Nephron progenitor cell (in vitro differentiated cells): Measurements from ENCODE around the gene GNG11.
A peak's percentile ranks its signal among the peaks of the same experiment; 100 is the strongest.

Experiments
- DNase-seq: peaks from one replicate; pipeline ENCODE4 v3.0.0; 2021
- H3K27ac Mint-ChIP-seq: 2 replicates; pipeline ENCODE4 v1.8.0; 2021; ENCODE audit warnings: mild to moderate bottlenecking, moderate library complexity, mixed read lengths
- H3K27me3 Mint-ChIP-seq: 2 replicates; pipeline ENCODE4 v1.8.0; 2021; ENCODE audit warnings: mild to moderate bottlenecking, low read depth, mixed read lengths; ENCODE audit not compliant: poor library complexity
- H3K36me3 Mint-ChIP-seq: 2 replicates; pipeline ENCODE4 v1.8.0; 2021; ENCODE audit warnings: low read depth, mixed read lengths
- H3K4me1 Mint-ChIP-seq: 2 replicates; pipeline ENCODE4 v1.8.0; 2021; ENCODE audit warnings: mixed read lengths
- H3K4me3 Mint-ChIP-seq: 2 replicates; pipeline ENCODE4 v1.8.0; 2021; ENCODE audit warnings: mild to moderate bottlenecking, moderate library complexity, mixed read lengths
- H3K9me3 Mint-ChIP-seq: 2 replicates; pipeline ENCODE4 v1.8.0; 2021; ENCODE audit warnings: mild to moderate bottlenecking, moderate library complexity, mixed read lengths
- CTCF ChIP-seq: fragments of 200-600 bp; sonication (generic); IDR thresholded peaks from 2 replicates; pipeline ENCODE4 v1.5.0; 2021; ENCODE audit warnings: antibody characterized with exemption

GNG11 gene

GRCh38 chr7:93923942-93924341 lies 2.4 kb downstream of the GNG11 start:
- no peak overlapping the region for H3K27ac Mint-ChIP-seq
- H3K36me3 Mint-ChIP-seq: peaks cover 20% of the 10 kb centered on the region
- peak overlapping the region; percentile 88 for H3K4me3 Mint-ChIP-seq
- H3K4me1 Mint-ChIP-seq: peaks cover 38% of the 10 kb centered on the region
- H3K27me3 Mint-ChIP-seq: peaks cover 21% of the 10 kb centered on the region
- no peak for DNase-seq
- no peak for TF ChIP-seq CTCF
- no peaks in the 10 kb centered on the region for H3K9me3 Mint-ChIP-seq

GRCh38 chr7:93926800-93927199 lies 5.3 kb downstream of the GNG11 start:
- Mint-ChIP-seq H3K36me3 (peaks cover 20% of the 10 kb centered on the region), H3K4me3 (no peak overlapping the region), H3K27me3 (peaks cover 27% of the 10 kb centered on the region), H3K9me3 (no peaks in the 10 kb centered on the region), H3K4me1 (peaks cover 22% of the 10 kb centered on the region), H3K27ac (no peak overlapping the region)
- DNase-seq: no peak
- no peak for TF ChIP-seq CTCF

GRCh38 chr7:93927585-93927984 lies 6.0 kb downstream of the GNG11 start:
- Mint-ChIP-seq H3K4me1 (peaks cover 17% of the 10 kb centered on the region), H3K36me3 (peaks cover 20% of the 10 kb centered on the region), H3K4me3 (no peak overlapping the region), H3K9me3 (no peaks in the 10 kb centered on the region), H3K27me3 (peaks cover 27% of the 10 kb centered on the region), H3K27ac (no peak overlapping the region)
- no peak for DNase-seq
- TF ChIP-seq CTCF: no peak

GRCh38 chr7:93931655-93932054 lies 10.1 kb downstream of the GNG11 start:
- Mint-ChIP-seq H3K27ac (no peak overlapping the region), H3K27me3 (peaks cover 17% of the 10 kb centered on the region), H3K9me3 (no peaks in the 10 kb centered on the region), H3K4me3 (no peak overlapping the region), H3K36me3 (peaks cover 9% of the 10 kb centered on the region), H3K4me1 (no peaks in the 10 kb centered on the region)
- TF ChIP-seq CTCF: no peak
- DNase-seq: no peak

GRCh38 chr7:93933156-93933555 lies 11.6 kb downstream of the GNG11 start:
- H3K27me3 Mint-ChIP-seq: peaks cover 15% of the 10 kb centered on the region
- H3K4me3 Mint-ChIP-seq: no peak overlapping the region
- no peaks in the 10 kb centered on the region for H3K36me3 Mint-ChIP-seq
- DNase-seq: no peak
- H3K4me1 Mint-ChIP-seq: no peaks in the 10 kb centered on the region
- no peak overlapping the region for H3K27ac Mint-ChIP-seq
- TF ChIP-seq CTCF: no peak
- H3K9me3 Mint-ChIP-seq: peaks cover 5% of the 10 kb centered on the region

- H3K27me3 Mint-ChIP-seq: peaks cover 12% of the 10 kb centered on the region
- H3K27ac Mint-ChIP-seq: no peak overlapping the region
- H3K36me3 Mint-ChIP-seq: no peaks in the 10 kb centered on the region
- H3K4me3 Mint-ChIP-seq: no peak overlapping the region
- no peak for TF ChIP-seq CTCF
- peaks cover 9% of the 10 kb centered on the region for H3K9me3 Mint-ChIP-seq
- DNase-seq: no peak
- peaks cover 12% of the 10 kb centered on the region for H3K4me1 Mint-ChIP-seq
Measured at GRCh38 chr7:93935102-93935501, 13.6 kb downstream of the GNG11 start.
